Naive thymus-derived CD4-positive, alpha-beta T cell (primary cell): Measurements from ENCODE around the gene VAV2. TPM values are rescaled to one million over a fixed set of nuclear protein-coding genes. Genes with fewer than 3 reads are reported as not detected.
A peak's percentile ranks its signal among the peaks of the same experiment; 100 is the strongest.

Source experiments
- ATAC-seq: fragments of 150-1000 bp; cut with Tn5 transposase; 2 replicates; pipeline ENCODE4 v1.10.0; 2021; ENCODE audit warnings: mild to moderate bottlenecking, moderate library complexity
- CTCF ChIA-PET: fragments of 350-600 bp; sonication (Branson Sonifier 250); formaldehyde crosslinking; loops from one replicate; lab custom pipeline; 2021; ENCODE audit warnings: antibody characterized with exemption; lab: Charles Lee
- POLR2A ChIA-PET: fragments of 350-600 bp; sonication (Branson Sonifier 250); formaldehyde crosslinking; loops from one replicate; lab custom pipeline; 2021; ENCODE audit warnings: antibody characterized with exemption, inconsistent platforms; lab: Charles Lee
- DNase-seq, 9 donors: peaks; one replicate each; pipeline versions ENCODE4 v3.0.0 to v3.0.0-alpha.2; 2020 to 2022; ENCODE audit warnings: mixed read lengths in 1 of 9
- H3K27ac ChIP-seq: one replicate; pipeline ENCODE4 v1.7.0; 2013; ENCODE audit warnings: mild to moderate bottlenecking, low read depth, low read length, moderate library complexity
- H3K27me3 ChIP-seq, 2 donors: one replicate each; pipeline ENCODE4 v1.7.0; 2013; ENCODE audit warnings: low read length in 2 of 2, mild to moderate bottlenecking in 2 of 2, moderate library complexity in 2 of 2; ENCODE audit not compliant: control insufficient read depth in 2 of 2, insufficient read depth in 2 of 2
- H3K36me3 ChIP-seq, 3 experiments: 1 replicate in 2 of 3; 2 replicates in 1 of 3; pipeline ENCODE4 v1.7.0; 2013; ENCODE audit warnings: low read length in 3 of 3, mild to moderate bottlenecking in 3 of 3, moderate library complexity in 1 of 3; ENCODE audit not compliant: insufficient read depth in 3 of 3, control insufficient read depth in 2 of 3
- H3K4me1 ChIP-seq, 2 donors: one replicate each; pipeline ENCODE4 v1.7.0; 2013; ENCODE audit warnings: low read length in 2 of 2, mild to moderate bottlenecking in 2 of 2, moderate library complexity in 1 of 2; ENCODE audit not compliant: control insufficient read depth in 2 of 2, insufficient read depth in 2 of 2
- H3K4me3 ChIP-seq: 2 replicates; pipeline ENCODE4 v1.7.0; 2013; ENCODE audit warnings: mild to moderate bottlenecking, low read length
- H3K9me3 ChIP-seq, 3 experiments: 1 replicate in 2 of 3; 2 replicates in 1 of 3; pipeline ENCODE4 v1.7.0; 2013; ENCODE audit warnings: low read length in 3 of 3; ENCODE audit not compliant: control insufficient read depth in 2 of 3
- H3K27ac Mint-ChIP-seq, 9 donors: one replicate each; pipeline ENCODE4 v1.8.0; 2020 to 2022; ENCODE audit warnings: mixed read lengths in 9 of 9, mild to moderate bottlenecking in 8 of 9, moderate library complexity in 5 of 9, inconsistent platforms in 2 of 9
- H3K27me3 Mint-ChIP-seq, 5 donors: one replicate each; pipeline ENCODE4 v1.8.0; 2021 to 2022; ENCODE audit warnings: mixed read lengths in 5 of 5, mild to moderate bottlenecking in 1 of 5
- H3K36me3 Mint-ChIP-seq, 5 donors: one replicate each; pipeline ENCODE4 v1.8.0; 2020 to 2022; ENCODE audit warnings: mixed read lengths in 5 of 5, mild to moderate bottlenecking in 3 of 5, inconsistent platforms in 1 of 5
- H3K4me1 Mint-ChIP-seq, 7 donors: one replicate each; pipeline ENCODE4 v1.8.0; 2020 to 2022; ENCODE audit warnings: mixed read lengths in 7 of 7, mild to moderate bottlenecking in 3 of 7, inconsistent platforms in 1 of 7
- H3K4me3 Mint-ChIP-seq, 10 donors: one replicate each; pipeline ENCODE4 v1.8.0; 2020 to 2022; ENCODE audit warnings: mild to moderate bottlenecking in 10 of 10, mixed read lengths in 10 of 10, moderate library complexity in 6 of 10, inconsistent platforms in 2 of 10
- H3K9me3 Mint-ChIP-seq, 11 donors: one replicate each; pipeline ENCODE4 v1.8.0; 2020 to 2022; ENCODE audit warnings: mixed read lengths in 11 of 11, mild to moderate bottlenecking in 4 of 11, inconsistent platforms in 1 of 11, moderate library complexity in 1 of 11
- intact Hi-C, 2 donors: fragments of 100-400 bp; cut with micrococcal nuclease; formaldehyde crosslinking; loops; one replicate each; pipeline ENCODE4 v1.15.1; 2023
- polyA plus RNA-seq, 2 donors: library from polyadenylated mRNA; unstranded; fragments of 300-500 nt; fragmentation: Illumina TruSeq; gene quantifications; one replicate each; pipeline ENCODE4 v1.2.3, GENCODE V29; 2021
- total RNA-seq, 6 experiments: library from RNA in 5 of 6; stranded (reverse) in 5 of 6; gene quantifications; 1 replicate in 5 of 6; 2 replicates in 1 of 6; pipeline ENCODE4 v1.2.3 and lab custom pipeline; 2021 to 2026

The VAV2 gene
- total and polyA plus RNA-seq, 7 experiments from 2014 or later: 0.18 to 14.4 (median 1.9) TPM

DNA sequence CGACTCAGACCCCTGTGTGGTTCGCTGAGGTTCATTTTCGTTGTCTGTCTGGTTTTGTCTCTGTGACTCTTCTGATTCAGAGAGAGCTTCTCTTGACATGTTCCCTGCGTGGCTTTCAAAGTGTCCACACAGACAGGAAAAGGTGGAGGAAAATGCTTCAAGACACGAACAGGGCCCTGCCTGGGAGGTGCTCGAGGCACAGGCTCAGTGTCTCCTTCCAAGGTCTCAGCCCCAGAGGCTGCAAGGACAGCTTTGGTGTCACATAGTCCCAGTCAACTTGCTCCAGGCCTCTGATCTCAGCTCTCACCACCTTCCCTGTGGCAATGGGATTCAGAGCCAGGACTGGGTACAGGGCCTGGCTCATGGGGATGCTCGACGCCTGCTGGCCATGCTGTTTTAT lies 202.3 kb downstream of the VAV2 start:
- DNase-seq: no peak
- POLR2A ChIA-PET: no interaction called here
- Mint-ChIP-seq H3K4me3 (no peak overlapping the region), H3K27ac (no peak overlapping the region), H3K27me3 (peaks cover 0 to 4% (median 0%) of the 10 kb centered on the region in 5 donors), H3K4me1 (peaks cover 0 to 9% (median 5%) of the 10 kb centered on the region in 7 donors), H3K36me3 (peaks cover 0 to 4% (median 0%) of the 10 kb centered on the region in 5 donors), H3K9me3 (peaks cover 0 to 1% (median 0%) of the 10 kb centered on the region in 11 donors)
- H3K36me3 ChIP-seq: no peaks in the 10 kb centered on the region
- no peak overlapping the region for H3K4me3 ChIP-seq
- intact Hi-C loops: no loop called here
- H3K9me3 ChIP-seq: no peaks in the 10 kb centered on the region
- H3K27ac ChIP-seq: no peak overlapping the region
- CTCF ChIA-PET: interaction anchor here (1.0 kb wide), 1 partner anchor 12 kb away, joined by 3 read pairs; no protein-coding TSS in a partner anchor
- no peak for ATAC-seq
- H3K4me1 ChIP-seq: no peaks in the 10 kb centered on the region
- H3K27me3 ChIP-seq: no peaks in the 10 kb centered on the region

DNA sequence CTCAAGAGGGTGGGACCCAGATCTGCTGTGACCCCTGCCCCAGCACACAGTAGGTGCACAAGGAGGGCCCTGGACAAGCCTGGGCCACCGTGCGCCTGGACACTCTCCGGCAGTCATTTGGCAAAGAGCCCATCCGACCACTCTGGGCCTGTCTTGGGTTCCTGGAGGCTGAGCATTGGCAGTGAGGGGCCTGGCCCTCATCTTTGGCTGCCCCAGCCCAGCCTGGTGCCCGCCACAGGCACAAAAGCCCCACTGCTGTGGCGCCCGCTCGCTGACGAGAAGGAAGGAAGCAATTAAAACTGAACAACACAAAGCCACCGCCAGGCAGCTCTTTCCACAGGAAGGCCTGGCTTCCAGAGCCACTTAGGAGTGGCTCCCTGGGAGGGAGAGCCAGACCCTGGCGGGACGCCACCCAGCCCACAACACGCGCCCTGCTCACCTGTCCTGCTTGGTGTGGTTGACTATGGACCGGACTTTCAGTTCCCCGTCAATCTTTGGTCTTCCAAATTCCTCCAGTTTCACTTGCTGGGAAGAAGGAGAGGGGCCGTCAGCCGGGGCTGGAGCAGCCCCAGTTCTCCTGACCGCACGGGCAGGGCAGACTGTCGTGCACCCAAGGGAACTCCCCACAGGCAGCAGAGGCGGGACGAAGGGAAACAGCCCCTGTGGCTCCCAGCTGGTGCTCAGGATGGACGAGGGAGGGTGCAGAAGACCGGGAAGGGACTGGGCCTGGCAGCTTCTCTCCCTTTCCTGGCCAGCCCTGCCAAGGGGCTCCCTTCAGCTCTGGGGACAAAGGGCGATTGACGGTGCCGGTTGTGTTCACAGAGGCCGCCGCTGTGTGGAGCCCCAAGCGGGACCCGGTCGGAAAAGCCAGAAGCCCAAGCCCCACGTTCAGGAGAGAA lies 203.1 kb downstream of the VAV2 start:
- Histone ChIP-seq H3K4me1 (no peaks in the 10 kb centered on the region), H3K27ac (no peak overlapping the region), H3K27me3 (no peaks in the 10 kb centered on the region), H3K4me3 (no peak overlapping the region), H3K9me3 (no peaks in the 10 kb centered on the region), H3K36me3 (no peaks in the 10 kb centered on the region)
- Mint-ChIP-seq H3K4me3 (peak overlapping the region in 1 of 10 donors; percentile 50), H3K27ac (peak overlapping the region in 1 of 9 donors; percentile 51), H3K27me3 (peaks cover 0 to 4% (median 0%) of the 10 kb centered on the region in 5 donors), H3K4me1 (peaks cover 0 to 9% (median 5%) of the 10 kb centered on the region in 7 donors), H3K9me3 (peaks cover 0 to 1% (median 0%) of the 10 kb centered on the region in 11 donors), H3K36me3 (peaks cover 0 to 4% (median 0%) of the 10 kb centered on the region in 5 donors)
- intact Hi-C loops: no loop called here
- POLR2A ChIA-PET: no interaction called here
- DNase-seq (no peak), ATAC-seq (no peak)
- CTCF ChIA-PET: no interaction called here

DNA sequence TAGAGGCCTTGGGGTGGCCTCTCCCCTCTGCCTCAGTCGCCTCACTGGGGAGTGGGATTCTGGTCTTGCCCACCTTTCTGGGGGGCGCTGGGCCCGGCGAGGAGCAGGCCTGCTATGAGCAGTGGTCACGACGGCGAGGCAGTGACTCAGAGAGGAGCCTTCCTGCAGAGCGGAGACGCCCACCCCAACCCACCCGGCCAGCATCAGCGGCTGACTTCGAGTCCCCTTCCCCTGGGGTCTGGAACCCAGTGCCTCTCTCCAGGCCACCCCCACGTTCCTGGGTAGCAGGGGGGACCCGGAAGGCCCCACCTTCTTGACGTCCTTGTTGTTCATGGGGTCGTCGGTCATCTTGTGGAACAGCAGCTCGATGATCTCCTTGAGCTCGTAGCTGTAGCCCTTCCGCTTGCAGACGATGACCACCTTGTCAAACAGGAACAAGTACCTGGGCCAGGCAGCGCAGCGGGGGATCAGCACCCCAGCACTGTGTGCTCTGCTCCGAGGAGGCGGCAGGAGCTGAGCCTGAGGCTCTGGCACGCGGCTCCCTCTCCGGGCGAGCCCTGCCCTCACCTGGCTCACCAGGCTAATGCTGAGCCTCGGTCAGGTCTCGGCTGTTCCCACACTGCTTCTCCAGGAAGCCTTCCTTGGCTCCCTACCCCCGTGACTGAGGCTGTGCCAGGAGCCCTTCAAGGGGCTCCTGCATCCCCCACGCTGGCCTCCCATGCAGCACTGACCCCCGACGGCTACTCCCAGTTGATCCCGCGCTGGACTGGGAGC lies 203.9 kb downstream of the VAV2 start:
- ChIA-PET CTCF (no interaction called here), POLR2A (no interaction called here)
- peaks cover 0 to 4% (median 0%) of the 10 kb centered on the region in 5 donors for H3K27me3 Mint-ChIP-seq
- H3K27ac Mint-ChIP-seq: no peak overlapping the region
- no peak for ATAC-seq
- Histone ChIP-seq H3K9me3 (no peaks in the 10 kb centered on the region), H3K27ac (no peak overlapping the region), H3K4me1 (no peaks in the 10 kb centered on the region), H3K27me3 (no peaks in the 10 kb centered on the region), H3K36me3 (no peaks in the 10 kb centered on the region), H3K4me3 (no peak overlapping the region)
- H3K36me3 Mint-ChIP-seq: peaks cover 0 to 4% (median 0%) of the 10 kb centered on the region in 5 donors
- peaks cover 0 to 9% (median 5%) of the 10 kb centered on the region in 7 donors for H3K4me1 Mint-ChIP-seq
- peak overlapping the region in 1 of 10 donors; percentile 50 for H3K4me3 Mint-ChIP-seq
- H3K9me3 Mint-ChIP-seq: peaks cover 0 to 1% (median 0%) of the 10 kb centered on the region in 11 donors
- intact Hi-C loops: no loop called here
- DNase-seq: no peak

DNA sequence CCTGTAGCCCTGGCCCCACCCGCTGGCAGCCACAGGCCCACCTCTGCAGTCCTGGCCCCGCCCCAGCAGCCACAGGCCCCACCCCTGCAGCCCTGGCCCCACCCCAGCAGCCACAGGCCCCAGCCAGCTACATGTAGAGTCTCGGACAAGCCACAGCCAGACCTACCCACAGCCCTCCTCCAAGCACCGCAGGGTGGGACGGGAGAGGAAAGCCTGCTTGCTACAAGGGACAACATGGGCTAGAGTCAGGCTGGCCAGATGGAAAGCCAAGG lies 204.4 kb downstream of the VAV2 start:
- no peaks in the 10 kb centered on the region for H3K9me3 ChIP-seq
- H3K27ac Mint-ChIP-seq: no peak overlapping the region
- H3K9me3 Mint-ChIP-seq: peaks cover 0 to 1% (median 0%) of the 10 kb centered on the region in 11 donors
- no peak overlapping the region for H3K4me3 ChIP-seq
- peaks cover 0 to 4% (median 0%) of the 10 kb centered on the region in 5 donors for H3K36me3 Mint-ChIP-seq
- CTCF ChIA-PET: no interaction called here
- ATAC-seq: peak; percentile 55
- no peak for DNase-seq
- intact Hi-C loops: no loop called here
- POLR2A ChIA-PET: no interaction called here
- no peaks in the 10 kb centered on the region for H3K27me3 ChIP-seq
- H3K4me3 Mint-ChIP-seq: no peak overlapping the region
- peaks cover 0 to 9% (median 4%) of the 10 kb centered on the region in 7 donors for H3K4me1 Mint-ChIP-seq
- no peak overlapping the region for H3K27ac ChIP-seq
- no peaks in the 10 kb centered on the region for H3K4me1 ChIP-seq
- no peaks in the 10 kb centered on the region for H3K36me3 ChIP-seq
- peaks cover 0 to 4% (median 0%) of the 10 kb centered on the region in 5 donors for H3K27me3 Mint-ChIP-seq

DNA sequence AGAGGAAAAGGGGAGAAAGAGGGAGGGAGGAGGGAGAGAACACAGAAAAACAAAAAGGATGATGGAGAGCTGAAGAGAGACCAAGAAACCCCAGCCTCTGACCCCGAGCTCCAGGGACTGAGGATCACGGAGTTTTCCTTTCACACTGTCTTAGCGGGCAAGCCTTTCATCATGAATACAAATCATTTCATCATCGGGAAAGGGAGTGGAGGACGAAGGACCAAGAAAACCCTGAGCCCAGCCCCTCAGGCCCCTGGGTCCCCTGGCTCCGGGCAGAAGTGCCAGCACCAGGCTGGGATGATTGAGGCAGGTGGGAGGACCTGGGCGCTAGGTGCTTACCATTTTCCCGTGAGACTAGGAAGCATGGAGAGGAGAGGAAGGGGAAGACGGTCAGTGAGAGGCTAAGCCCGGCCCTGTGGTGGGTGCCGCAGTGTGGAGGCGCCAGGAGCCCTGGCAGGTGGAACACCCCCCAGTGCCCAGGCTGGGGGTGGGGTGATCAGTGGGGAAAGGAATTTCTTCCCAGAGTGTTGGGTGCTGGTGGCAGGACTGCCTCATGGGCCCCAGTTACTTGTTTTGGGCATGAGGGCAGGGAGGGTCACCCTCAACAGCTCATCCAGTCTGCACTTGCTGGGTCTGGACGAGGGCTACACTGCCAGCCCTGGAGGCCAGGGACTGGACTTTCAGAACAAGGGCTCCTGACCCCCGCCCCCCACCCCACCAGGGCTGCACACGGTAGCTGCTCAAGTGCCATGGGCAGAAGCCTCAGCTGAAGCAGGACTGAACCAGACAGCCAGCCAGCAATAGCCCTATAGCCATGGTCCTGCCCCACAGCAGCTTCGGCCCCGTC lies 205.0 kb downstream of the VAV2 start:
- Histone ChIP-seq H3K4me1 (no peaks in the 10 kb centered on the region), H3K36me3 (no peaks in the 10 kb centered on the region), H3K27ac (no peak overlapping the region), H3K27me3 (no peaks in the 10 kb centered on the region), H3K4me3 (no peak overlapping the region), H3K9me3 (no peaks in the 10 kb centered on the region)
- DNase-seq (no peak), ATAC-seq (no peak)
- H3K27me3 Mint-ChIP-seq: peaks cover 0 to under 1% (median 0%) of the 10 kb centered on the region in 5 donors
- POLR2A ChIA-PET: no interaction called here
- CTCF ChIA-PET: interaction anchor here (0.6 kb wide), 1 partner anchor 66 kb away, joined by 3 read pairs; no protein-coding TSS in a partner anchor
- intact Hi-C loops: no loop called here
- H3K4me3 Mint-ChIP-seq: no peak overlapping the region
- peak overlapping the region in 1 of 9 donors; percentile 18 for H3K27ac Mint-ChIP-seq
- no peaks in the 10 kb centered on the region for H3K9me3 Mint-ChIP-seq
- H3K4me1 Mint-ChIP-seq: peaks cover 0 to 8% (median 1%) of the 10 kb centered on the region in 7 donors
- H3K36me3 Mint-ChIP-seq: peaks cover 0 to 1% (median 0%) of the 10 kb centered on the region in 5 donors

DNA sequence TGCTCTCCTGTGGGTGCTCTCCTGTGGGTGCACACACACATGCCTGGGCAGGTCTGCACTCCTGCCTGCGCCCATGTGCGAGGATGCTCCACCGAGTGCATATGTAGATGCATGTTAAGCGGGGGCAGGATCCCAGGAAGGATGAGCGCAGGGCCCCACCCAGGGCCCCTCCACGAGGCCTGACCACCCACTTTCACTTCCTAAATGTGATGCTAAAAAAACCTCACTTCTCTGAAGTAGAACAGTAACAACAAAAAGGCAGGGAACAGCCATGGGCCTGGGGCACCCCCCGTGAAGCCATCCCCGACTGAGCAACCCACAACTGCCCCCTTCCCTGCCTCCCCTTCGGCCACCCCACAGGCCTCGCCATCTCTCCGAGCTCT lies 205.8 kb downstream of the VAV2 start:
- Mint-ChIP-seq H3K9me3 (no peaks in the 10 kb centered on the region), H3K27me3 (no peaks in the 10 kb centered on the region), H3K4me1 (peaks cover 0 to 8% (median 0%) of the 10 kb centered on the region in 7 donors), H3K27ac (no peak overlapping the region), H3K36me3 (no peaks in the 10 kb centered on the region), H3K4me3 (no peak overlapping the region)
- ChIA-PET POLR2A (no interaction called here), CTCF (no interaction called here)
- DNase-seq (no peak), ATAC-seq (peak; percentile 50)
- H3K4me1 ChIP-seq: no peaks in the 10 kb centered on the region
- H3K27ac ChIP-seq: no peak overlapping the region
- no peaks in the 10 kb centered on the region for H3K36me3 ChIP-seq
- no peaks in the 10 kb centered on the region for H3K27me3 ChIP-seq
- intact Hi-C loops: no loop called here
- no peak overlapping the region for H3K4me3 ChIP-seq
- H3K9me3 ChIP-seq: no peaks in the 10 kb centered on the region
